ENCODE results near the gene ATM.

- TF ChIP-seq CTCF (IDR thresholded peaks at IDR 0.05; ENCODE audit: insufficient read depth, low read depth, low read length) (no peak), EZH2 (IDR thresholded peaks at IDR 0.05; ENCODE audit: insufficient read depth, low read length) (no peak)
Measured at GRCh38 chr11:108206969-108207682, 15.7 kb upstream of the ATM start.
